Fibroblast of skin of scalp (primary cell): ENCODE measurements around the gene RPS18.
A peak's percentile ranks its signal among the peaks of the same experiment; 100 is the strongest.

ENCODE experiments used
- DNase-seq: peaks from one replicate; pipeline ENCODE4 v3.0.0-alpha.2; 2013

The RPS18 gene

DNA sequence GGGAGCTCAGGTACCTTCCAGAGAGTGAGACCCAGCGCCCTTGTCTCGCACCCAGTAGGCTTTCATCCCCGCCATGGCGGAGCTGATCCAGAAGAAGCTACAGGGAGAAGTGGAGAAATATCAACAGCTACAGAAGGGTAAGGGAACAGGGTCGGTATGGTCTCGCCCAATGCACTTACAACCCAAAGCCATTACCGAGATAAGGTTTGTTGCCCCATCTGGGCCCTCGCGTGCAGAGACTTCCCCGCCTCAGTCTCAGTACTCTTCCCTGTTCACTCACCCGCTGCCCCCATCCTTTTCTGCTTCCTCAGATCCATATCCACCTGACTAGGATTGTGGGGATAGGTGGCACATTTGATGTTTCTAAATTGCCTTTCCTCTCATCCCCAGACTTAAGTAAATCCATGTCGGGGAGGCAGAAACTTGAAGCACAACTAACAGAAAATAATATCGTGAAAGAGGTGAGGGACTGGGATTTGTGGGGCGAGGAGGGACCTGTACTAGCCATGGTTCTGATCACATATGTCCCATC is 18.0 kb downstream of the RPS18 start:
- no peak for DNase-seq

DNA sequence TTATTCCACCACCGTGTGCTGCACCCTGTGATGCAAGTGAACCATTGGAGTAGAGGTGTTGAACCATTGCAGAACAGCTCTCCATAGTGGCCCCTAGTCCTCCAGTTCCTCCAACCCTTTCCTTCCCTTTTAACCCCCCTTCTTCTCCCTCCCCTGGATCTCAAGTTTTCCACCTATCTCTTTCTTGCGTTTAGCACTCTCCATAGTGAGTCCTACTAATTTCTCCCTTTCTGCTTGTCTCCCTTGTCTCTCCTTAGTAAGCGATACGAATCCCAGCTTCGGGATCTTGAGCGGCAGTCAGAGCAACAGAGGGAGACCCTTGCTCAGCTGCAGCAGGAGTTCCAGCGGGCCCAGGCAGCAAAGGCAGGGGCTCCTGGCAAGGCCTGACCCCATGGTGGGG is 18.6 kb downstream of the RPS18 start:
- no peak for DNase-seq

DNA sequence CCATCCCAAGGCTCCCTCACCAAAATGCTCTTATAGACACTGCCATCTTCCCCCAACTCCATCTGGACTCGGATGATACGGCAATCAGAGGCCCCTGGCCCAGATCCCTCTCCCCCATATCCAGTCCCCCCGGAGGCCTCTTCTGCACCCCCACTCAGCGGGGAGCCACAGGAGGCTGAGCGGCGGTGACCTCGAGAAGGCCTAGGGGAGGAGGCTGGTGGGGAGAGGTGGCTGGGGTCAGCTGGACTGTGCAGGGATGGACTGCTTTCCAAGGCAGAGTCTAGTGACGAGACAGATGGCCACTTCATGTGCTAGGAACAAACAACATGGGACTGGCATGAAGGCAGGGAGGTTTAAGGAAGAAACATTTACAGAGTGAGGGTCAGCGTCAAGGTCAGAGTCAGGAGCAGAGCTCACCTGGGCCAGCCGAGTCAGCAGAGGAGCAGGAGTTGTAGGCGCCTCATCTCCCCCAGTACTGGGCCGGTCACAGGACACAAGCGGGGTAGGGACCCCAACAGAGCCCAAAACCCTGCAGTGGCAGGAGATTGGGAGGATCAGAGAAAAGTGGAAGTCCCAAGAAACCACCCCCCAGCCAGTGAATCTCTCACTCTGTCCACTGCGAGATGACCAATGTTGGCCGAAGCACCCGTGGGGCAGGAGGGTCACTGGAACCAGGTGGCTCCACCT is 21.3 kb downstream of the RPS18 start:
- DNase-seq, result no peak

DNA sequence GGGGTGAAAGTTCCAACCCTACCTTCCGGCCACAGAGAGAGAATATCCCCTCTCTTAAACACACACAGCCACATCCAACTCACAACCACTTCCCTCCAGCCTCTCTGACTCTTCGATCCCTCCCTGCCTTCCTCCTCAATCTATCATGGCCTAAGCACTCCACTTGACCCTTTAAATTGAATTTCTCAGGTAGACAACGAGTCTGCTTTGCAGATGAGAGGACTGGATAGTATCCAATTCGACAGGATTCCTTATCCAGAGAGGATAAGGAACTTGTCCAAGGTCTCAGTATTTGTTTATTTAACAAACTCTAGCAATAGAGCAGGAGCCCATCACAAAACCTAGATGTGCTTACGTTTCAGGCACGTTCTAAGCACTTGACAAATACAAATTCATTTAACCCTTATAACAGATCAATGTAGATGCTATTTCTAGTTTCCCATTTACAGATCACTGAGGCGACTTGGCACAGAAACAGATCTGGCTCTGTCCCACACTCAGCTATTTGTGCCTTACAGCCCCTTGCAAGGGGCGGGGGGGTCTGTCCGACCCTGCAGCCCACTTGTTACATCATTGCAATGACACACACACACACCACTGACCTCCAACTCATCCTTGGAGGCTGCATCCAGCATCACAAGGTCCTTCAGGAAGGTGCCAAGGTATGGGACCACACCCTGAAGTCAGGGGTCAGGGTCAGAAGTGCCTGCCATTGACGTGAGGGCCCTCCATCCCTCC is 22.4 kb downstream of the RPS18 start:
- DNase-seq, result no peak

DNA sequence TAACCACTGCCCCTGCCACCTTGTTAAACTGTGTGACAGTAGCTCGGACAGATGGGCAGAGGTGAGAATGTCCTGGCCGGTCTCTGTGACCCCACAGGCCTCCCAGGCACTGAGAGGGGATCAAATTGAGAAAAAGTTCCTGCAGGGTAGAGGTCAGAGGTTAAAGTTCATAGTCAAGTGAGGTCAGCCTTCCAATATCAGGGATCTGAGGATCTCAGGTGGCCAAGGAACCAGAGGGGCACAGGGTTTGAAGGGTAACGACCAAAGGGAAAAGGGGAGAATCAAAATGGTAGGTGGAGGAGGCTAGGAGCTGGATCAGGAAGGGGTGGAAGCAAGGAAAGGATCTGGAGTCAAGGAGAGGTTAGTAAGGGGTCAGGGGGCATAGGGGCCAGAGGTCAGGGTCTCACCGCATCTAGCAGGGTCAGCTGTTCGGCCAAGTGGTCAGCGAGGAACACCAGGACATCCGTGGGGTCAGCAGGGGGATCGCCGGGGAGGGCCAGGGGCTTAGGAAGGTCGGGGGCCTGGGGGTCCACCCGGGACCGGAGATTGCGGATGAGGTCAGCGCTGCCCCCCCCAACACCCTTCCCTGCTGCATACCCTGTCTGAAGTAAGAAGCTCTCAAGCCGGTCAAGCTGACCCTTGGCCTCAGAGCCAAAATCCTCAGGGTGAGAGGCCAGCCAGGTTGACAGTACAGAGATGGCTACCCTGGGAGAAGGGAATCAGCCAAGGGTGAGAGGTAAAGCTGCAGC is 23.9 kb downstream of the RPS18 start:
- DNase-seq, result no peak

DNA sequence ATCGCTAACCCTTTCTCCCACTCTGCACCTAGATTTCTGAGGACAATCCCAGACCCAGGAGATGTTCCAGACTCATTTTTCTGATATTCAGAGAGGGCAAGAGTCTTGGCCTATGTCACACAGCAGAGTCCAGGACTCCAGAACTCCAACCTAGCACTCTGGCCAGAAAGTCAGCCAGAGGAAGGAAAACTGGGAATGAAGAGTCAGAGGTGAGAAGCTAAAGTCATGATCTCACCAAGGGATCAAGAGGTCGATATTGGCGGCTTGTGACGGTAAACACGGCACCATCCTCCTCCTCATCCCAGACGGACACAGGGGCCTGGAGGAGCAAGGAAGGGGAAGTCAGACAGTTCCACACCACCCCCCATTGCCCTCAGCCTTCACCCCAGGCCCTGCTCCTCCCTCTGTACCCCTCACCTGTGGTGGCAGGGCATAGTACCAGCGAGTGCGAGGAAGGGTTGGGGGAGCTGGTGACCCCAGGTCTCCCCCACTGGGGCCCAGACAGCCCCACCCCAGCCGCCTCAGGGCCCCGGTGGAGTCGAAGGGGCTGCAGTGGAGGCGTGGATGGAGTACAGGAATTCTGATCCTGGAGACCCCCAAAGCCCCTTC is 25.0 kb downstream of the RPS18 start:
- no peak for DNase-seq

DNA sequence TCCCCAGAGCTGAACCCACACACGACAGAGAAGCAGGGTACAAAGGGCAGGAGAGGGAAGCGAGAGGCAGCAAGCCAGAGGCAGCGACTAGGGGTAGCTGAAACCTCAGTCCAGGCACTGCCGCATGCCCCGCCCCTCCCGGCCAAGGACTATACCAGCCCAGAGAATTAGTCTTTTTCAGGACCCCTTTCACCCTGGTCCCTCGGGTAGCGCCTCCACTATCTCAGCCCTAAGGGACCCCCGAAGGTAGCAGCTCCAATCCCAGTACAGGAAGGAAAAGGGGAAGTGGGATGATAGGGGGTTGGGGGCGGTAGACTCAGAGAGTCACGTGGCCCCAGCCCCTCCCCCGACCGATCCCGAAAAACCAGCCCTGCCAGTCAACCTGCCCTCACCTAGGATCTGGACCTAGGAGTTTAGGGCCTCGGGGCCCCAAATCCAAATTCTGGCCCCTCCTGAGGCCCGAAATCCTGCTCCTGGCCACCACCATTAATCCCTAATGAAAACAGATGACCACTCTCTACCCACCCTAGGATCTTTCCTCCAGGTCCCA is 25.6 kb downstream of the RPS18 start:
- DNase-seq, result no peak

DNA sequence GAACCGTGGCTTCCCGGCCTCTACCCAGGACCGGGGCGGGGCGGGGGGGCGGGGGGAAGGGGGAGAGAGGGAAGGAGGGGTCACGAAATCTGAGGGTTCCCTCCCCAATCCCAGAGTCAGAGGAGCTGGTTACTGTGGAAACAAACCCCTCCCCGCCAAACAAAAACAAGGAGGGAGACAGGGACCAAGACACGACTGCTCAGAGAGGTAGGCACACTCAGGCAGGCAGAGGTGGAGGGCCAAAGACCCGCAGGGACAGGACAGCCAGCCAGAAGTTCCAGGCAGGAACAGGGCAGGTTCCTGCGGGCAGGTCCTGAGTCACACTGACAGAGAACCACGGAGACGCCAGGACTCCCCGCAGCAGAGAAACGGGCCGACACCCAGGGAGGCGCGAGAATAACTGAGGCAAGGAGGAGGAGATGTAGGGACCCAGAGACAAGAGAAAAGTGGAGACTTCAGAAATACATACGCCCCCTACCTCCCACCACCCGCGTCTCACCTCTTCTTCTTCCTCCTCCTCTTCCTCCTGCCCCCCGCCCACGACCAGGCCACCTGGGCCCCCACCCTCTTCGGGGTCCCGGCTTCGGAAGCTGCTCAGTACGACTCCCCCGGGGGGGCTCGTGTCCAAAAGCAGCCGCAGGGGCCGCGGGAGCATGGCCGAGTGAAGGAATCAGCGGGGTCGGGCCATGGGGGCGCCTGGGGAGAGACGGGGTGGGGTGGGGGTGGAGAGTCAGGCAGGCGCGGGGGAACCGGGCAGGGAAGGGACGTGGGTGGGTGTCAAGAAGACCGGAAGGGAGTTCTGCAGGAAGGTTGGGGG is 26.3 kb downstream of the RPS18 start:
- DNase-seq, result peak; percentile 83

DNA sequence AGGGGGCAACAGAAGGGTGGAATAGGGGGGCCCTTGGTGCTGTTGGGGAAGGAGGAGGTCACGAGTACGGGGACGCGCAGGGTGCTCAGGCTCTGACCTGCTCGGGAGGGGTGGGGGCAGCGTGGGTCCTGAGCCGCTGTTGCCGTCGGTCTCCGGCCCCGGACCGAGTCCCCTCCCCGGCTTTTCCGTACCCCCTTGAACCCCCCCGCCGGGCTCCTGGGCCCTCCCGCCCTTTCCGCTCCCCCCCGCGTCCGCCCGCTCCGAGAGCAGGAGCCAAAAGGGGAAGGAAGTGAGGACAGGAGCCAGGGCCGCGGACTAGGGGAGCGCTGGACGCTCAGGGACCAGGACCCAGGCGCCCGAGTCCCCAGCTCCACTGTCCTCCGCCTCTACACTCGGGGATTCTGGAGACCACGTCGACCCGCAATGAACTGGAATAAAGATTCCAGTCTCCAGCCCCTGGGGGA is 26.9 kb downstream of the RPS18 start, which contains the start of gene RGL2:
TSS of gene RGL2 (minus strand) at position 170 of the 464 bp plus-strand sequence. CDS start 332 bp downstream, outside the sequence.
- DNase-seq, result peak; percentile 60

DNA sequence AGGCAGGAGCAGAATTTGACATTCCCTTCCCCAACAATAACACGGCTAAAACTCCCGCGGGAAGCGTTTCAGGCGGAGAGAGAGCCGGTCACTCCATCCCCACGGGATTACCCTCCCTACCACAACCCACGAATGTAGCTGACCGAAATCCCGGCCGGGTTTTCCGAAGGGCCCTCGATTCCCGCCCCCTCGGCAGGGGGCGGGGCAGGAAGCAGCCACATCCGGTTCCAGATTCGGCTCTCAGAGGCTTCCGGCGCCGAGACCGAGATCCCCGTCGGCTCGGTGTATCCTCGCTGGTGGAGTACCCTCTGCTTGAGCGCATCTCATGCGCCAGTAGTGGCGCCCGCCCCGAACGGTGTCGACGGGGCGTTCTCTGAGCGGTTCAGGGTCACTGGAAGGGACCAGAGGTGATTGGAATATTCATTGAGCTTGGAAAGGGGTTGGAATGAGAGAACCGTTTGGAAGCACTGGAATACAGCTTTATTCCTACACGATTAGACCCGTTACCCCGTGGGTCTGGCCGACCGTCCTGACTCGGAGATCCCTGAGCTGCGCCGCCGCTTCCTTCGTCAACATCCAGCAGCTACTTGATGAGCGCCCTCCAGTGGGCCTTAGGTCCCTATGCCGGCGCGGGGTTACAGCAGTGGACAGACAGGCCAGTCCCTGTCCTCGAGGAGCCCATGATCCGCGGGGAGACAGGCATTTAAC is 27.5 kb downstream of the RPS18 start:
- peak; percentile 95 for DNase-seq

DNA sequence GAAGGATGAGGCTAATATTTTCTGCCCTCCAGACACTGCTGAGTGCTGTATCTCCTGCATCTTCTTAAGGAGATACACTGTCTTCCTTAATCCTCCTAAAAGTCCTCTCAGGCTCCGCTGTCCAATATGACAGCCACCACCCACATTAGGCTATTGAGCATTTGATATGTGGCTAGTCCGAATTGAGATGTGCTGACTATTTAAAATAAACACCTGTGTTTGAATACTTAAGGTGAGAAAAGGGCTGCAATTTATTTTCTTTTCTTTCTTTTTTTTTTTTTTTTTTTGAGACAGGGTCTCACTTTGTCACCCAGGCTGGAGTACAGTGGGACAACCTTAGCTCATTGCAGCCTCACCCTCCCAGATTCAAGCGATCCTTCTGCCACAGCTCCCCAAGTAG is 30.0 kb downstream of the RPS18 start:
- DNase-seq, result no peak

DNA sequence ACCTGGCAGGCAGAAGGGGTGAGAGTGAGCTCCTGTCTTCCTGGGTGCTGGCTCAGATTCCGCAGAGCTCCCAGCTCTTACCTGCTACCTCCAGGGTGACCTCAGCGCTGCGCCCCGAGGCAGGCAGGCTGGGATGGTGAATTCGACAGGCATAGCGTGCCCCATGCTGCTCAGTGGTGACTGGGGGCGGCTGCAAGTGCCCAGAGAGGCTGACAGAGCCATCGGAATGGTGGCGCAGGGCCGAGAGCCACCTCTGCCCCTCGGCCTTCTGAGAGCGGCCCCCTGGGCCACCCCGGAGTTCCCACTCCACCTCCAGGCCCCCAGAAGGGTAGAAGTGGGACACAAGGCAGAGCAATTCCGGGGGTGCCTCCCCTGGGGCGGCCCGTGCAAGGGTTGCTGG is 32.3 kb downstream of the RPS18 start:
- no peak for DNase-seq

DNA sequence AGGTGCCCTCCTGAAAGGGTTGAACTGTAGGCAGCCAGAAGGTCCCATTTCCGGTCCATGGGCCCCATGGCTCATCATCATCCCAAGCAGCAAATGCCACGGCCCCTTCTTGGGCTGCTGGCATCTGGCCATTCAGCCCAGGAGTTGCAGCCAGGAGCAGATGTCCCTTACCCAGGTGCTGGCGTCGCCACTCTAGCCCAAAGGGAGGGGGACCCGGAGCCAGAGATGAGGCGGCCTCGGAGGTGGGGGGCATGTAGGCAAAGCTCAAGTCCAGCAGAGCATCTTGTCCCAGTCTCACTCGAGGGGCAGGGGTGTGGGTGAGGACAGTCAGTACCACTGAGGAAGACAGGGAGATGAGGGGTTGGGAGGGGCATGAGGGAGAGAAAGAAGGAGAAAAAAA is 33.2 kb downstream of the RPS18 start:
- no peak for DNase-seq

DNA sequence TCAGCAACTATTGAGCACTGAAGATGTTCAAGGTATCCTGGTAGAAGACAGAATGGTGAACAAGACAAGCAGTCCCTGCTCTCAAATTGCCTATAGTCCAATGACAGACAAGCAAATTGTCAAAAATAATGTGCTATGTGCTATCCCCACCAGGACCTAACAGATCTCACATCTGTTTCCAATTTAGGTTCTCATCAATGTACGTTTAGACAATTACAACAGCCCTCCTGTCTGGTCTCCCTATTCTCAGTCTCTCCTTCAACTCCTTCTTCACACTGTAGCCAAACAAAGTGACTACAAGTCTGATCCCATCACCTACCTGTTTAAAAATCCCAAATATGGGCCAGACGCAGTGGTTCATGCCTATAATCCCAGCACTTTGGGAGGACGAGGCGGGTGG is 34.5 kb downstream of the RPS18 start:
- no peak for DNase-seq

DNA sequence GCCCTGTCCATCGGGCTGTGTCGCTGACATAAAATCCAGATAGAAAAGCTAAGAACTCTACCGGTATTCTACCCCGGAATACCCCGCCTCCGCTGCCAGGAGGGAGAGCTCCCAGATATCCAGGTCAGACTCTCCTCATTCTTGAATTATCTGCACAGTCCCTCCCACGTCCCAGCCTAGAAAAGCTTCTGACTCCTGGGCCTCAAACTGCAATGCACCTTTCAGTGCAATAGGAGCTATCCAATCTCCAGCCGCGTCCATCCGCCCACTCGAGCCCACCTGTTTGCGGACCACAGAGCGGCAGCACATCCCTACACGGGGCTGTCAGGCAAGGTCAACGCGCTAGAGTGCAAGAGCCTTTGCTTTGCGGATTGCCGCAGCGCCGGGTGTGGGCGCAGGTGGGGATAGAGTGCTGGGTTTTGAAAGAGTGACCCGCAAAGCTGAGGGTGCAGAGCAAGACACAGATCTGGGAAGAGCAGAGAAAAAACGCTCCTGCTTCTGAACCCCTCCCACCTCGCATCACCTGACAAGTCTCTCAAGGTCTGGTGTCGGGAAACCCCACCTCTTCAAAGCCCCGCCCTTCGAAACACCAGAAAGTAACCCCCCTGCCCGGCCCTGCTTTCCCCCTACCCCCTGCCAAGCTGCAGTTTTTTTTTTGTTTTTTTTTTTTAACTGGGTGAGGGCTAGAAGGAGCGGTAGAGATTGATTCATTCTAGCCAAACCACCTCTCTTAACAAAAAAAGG is 40.7 kb downstream of the RPS18 start:
- peak; percentile 46 for DNase-seq

DNA sequence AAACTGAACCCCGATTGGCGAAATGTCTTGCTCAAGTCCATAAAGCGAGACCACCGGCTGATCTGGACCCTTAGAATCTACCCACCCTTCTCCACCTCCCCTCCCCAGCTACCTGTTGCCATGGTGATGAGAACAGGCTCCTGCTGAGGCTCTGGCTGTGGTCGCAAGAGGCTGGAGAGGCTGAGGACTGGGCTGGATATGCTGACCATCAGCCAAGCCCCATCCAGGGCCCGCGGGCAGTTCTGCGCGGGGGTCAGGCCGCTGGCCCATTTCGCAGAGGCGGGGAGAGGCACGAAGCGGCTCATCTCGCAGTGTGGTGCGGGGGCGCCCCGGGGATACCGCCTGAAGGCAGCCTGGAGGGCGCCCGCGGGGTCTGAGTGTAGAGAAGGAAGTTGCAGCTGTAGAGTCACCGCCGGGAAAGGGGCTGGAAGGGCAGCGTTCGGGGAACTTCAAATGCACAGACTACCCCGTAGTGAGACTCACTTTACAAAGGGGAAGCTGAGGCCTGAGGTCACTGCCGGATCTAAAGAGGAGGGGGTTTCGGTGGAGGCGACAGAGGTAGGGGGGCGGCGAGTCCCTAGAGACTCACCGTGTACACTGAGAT is 41.3 kb downstream of the RPS18 start:
- no peak for DNase-seq

DNA sequence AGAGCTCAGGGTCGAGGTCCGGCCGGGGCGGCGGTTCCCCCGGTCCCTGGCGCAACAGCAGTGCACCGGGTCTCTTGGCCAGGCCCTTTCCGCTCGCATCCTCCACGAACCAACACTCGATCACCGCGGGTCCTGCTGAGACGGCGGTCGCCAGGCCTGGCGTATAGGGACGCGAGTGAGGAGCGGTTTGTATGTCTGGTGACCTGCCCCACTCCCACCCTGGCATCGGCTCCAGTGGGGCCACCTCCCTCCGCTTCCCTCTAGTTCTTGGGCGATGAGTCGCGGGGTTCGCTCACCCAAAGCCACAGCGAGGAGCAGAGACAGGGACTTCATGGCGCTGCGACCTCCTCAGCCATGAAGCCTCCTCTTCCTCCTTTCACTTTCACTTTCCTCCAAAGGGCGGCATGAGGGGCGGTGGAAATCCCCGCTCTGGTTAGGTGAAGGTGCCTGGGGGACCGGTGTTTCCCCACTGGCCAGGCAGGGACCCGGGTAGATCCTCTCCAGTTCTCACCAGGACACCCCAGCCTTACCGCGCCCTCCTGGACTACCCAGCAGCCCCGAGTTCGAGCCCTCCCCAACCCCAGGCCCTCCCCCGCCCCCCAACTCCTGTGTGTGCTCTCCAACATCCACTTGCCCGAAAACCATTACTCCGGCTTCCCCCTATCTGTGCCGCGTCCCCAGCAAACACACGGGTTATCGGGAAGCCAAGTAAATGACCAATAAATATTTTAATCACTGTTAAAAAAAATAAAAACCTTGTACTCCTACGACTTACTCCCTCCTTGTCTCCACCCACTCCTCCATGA is 42.0 kb downstream of the RPS18 start, which contains the start of gene TAPBP:
TSS of gene TAPBP (minus strand) at position 370 of the 806 bp plus-strand sequence. CDS start at position 333, 37 bp downstream.
- DNase-seq, result peak; percentile 67

DNA sequence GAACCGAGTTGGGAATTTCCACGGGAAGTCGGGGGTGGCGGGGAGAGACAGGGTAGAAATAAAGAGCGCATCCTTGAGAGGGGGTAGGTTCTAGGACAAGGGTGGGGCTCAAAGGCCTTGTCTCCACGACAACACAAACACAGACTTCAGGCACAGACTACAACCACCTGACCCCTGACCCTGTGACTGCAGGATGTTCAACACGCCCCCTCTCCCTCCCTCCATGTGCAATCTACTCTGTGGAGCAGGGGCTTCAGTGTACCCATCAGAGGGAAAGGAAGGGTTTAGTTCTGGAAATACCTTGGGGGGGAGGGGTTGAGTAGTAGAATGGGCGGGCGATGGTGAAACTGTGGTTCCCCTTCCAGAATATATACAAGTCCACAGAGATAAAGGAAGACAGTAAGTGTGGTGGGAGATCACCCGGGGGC is 42.7 kb downstream of the RPS18 start:
- peak; percentile 74 for DNase-seq
